Stimulated activated effector memory CD8-positive, alpha-beta T cell treated with anti-CD3 and anti-CD28 coated beads, Interleukin-12 subunit alpha, Interleukin-12 subunit beta, amount 100 ng/mL, for 72 hours (primary cell): ENCODE measurements around the gene PLXDC1.

Source experiments
- ATAC-seq: fragments of 150-1000 bp; cut with Tn5 transposase; 2 replicates; pipeline ENCODE4 v1.10.0; 2021
- DNase-seq, 2 donors: peaks; one replicate each; pipeline ENCODE4 v3.0.0; 2021 to 2022; ENCODE audit warnings: low spot score in 2 of 2
- H3K27ac Mint-ChIP-seq: one replicate; pipeline ENCODE4 v1.8.0; 2022; ENCODE audit warnings: mild to moderate bottlenecking, mixed read lengths
- H3K36me3 Mint-ChIP-seq: one replicate; pipeline ENCODE4 v1.8.0; 2022; ENCODE audit warnings: mild to moderate bottlenecking, mixed read lengths
- H3K4me1 Mint-ChIP-seq: one replicate; pipeline ENCODE4 v1.8.0; 2022; ENCODE audit warnings: mixed read lengths
- H3K4me3 Mint-ChIP-seq: one replicate; pipeline ENCODE4 v1.8.0; 2022; ENCODE audit warnings: mild to moderate bottlenecking, mixed read lengths
- H3K9me3 Mint-ChIP-seq: one replicate; pipeline ENCODE4 v1.8.0; 2022; ENCODE audit warnings: mixed read lengths

PLXDC1 gene

GRCh38 chr17:39107155-39107554 lies 44.3 kb downstream of the PLXDC1 start:
- H3K4me3 Mint-ChIP-seq, result no peak overlapping the region
- H3K27ac Mint-ChIP-seq, result no peak overlapping the region
- no peak for ATAC-seq
- H3K4me1 Mint-ChIP-seq, result peaks cover 16% of the 10 kb centered on the region
- H3K36me3 Mint-ChIP-seq, result no peaks in the 10 kb centered on the region
- DNase-seq, result no peak
- H3K9me3 Mint-ChIP-seq, result no peaks in the 10 kb centered on the region

DNA sequence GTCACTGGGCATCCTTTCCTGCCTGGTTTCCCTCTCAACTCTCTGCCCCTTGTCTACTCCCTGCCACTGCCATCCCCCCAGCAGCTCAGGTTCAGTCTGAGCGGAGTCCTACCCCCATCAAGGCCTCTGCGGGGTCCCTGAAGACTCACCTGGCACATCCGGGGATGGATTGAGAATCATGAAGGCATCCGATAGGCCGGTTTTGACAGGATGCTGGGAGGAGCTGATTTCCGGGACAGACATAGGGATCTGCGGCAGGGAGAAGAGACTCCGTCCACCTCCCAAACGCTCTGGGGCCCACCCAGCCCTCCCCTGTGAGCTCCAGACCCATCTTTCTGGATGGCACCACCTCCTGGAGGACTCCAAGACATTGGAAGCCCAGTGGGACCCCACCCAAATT lies 45.7 kb downstream of the PLXDC1 start:
- Mint-ChIP-seq H3K9me3 (no peaks in the 10 kb centered on the region), H3K4me3 (no peak overlapping the region), H3K27ac (no peak overlapping the region), H3K4me1 (peaks cover 18% of the 10 kb centered on the region), H3K36me3 (no peaks in the 10 kb centered on the region)
- DNase-seq (no peak), ATAC-seq (no peak)

DNA sequence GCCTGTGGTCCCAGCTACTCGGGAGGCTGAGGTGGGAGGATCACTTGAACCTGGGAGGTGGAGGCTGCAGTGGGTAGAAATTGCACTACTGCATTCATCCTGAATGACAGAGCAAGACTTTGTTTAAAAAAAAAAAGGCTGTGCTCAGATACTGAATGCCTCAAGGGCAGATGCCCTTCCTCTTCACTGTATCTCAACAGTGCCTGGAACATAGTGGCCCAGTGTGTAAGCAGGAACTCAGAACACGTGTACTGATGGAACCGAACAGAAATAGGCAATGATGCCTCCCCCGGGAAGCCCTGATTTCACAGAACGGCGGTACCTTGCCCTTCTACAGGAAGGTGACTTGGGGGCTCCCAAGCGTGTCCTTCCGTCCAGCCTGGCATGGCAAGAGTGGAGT lies 46.8 kb downstream of the PLXDC1 start:
- Mint-ChIP-seq H3K4me1 (peaks cover 11% of the 10 kb centered on the region), H3K27ac (no peak overlapping the region), H3K4me3 (no peak overlapping the region), H3K9me3 (no peaks in the 10 kb centered on the region), H3K36me3 (no peaks in the 10 kb centered on the region)
- ATAC-seq (no peak), DNase-seq (no peak)

DNA sequence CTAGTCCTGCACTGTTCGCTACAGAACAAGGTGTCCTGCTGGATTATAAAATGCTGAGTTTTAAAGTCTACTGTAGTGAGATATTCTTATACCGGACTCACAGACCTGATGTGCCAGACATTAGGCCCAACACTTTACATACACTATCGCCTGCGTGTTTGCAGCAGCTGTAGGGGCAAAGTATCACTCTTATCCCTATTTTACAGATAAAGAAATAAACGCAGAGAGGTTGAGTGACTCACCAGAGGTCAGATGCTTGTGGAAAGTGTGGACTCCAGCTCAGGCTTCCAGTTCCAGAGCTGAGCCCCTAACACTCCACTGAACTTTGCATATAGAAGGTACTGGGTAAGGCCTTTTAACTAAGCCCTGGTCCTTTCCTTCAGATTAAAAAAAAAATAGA lies 47.4 kb downstream of the PLXDC1 start:
- no peak overlapping the region for H3K4me3 Mint-ChIP-seq
- no peak for DNase-seq
- no peak for ATAC-seq
- H3K27ac Mint-ChIP-seq, result no peak overlapping the region
- no peaks in the 10 kb centered on the region for H3K9me3 Mint-ChIP-seq
- no peaks in the 10 kb centered on the region for H3K36me3 Mint-ChIP-seq
- H3K4me1 Mint-ChIP-seq, result peaks cover 16% of the 10 kb centered on the region

DNA sequence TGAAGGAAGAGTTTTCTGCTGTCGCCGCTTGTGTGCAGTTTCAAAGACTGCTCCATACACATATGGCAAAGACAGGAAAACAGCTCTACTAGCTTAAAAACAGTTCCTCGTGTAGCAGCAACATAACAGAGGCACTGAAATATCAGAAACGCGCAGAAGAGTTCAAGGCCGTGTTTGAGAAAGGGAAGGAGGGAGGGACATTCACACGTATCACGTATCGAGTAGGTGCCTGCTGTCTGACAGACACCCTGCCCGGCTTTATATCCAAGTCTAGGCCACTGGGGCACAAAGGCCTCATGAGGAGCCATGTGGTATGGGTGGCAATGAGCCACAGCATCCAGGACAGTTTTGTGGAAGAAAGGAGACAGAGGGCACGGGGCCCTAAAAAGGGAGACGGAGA lies 50.3 kb downstream of the PLXDC1 start:
- no peak overlapping the region for H3K27ac Mint-ChIP-seq
- no peak overlapping the region for H3K4me3 Mint-ChIP-seq
- H3K36me3 Mint-ChIP-seq, result no peaks in the 10 kb centered on the region
- peaks cover 37% of the 10 kb centered on the region for H3K4me1 Mint-ChIP-seq
- H3K9me3 Mint-ChIP-seq, result no peaks in the 10 kb centered on the region
- ATAC-seq, result no peak
- DNase-seq, result no peak

DNA sequence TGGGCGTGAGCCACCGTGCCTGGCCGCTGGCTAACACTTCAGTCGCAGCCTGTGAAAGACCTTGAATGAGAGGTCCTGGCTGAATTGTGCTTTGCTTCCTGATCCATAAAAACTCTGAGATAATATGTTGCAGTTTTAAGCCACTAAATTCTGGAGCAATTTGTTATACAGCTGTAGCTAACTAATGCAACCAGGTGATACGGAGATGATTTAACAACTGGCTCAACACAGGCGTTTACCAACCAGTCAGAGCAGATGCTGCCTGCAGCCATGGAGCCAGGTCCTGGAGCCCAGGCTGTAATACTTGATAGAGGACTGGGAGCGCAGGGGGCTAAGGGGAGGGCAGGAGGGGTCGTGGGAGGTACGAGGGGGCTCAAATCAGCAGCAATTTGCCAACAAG lies 50.9 kb downstream of the PLXDC1 start:
- ATAC-seq, result no peak
- H3K4me1 Mint-ChIP-seq, result peaks cover 43% of the 10 kb centered on the region

DNA sequence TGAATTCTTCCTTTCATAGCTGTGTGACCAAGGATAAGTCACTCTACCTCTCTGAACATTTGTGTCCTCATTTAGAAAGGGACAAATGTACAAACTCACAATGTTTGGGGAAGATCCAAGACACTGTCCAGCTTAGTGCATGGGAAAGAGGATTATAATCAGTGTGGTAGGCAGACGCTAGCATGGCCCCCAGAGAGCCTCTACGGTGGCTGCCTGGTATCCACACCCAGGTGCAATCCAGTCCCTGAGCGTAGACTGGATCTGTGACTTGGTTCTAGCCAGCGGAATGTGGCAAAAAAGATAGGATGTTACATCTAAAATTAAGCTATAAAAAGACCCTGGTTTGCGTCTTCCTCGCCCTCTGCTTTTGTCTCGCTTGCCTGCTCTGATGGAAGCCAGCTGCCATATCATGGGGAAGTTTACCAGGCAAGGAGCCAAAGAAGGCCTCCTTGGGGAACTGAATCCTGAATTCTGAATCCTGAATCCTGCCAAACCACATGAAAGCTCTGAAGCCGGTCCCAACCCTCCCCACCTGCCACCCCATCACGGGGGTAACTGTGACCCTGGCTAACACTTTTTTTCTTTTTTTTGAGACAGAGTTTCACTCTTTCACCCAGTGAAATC lies 51.7 kb downstream of the PLXDC1 start:
- peaks cover 47% of the 10 kb centered on the region for H3K4me1 Mint-ChIP-seq
- H3K9me3 Mint-ChIP-seq, result no peaks in the 10 kb centered on the region
- H3K27ac Mint-ChIP-seq, result peak overlapping the region; percentile 52

More for the DNA sequence above, 50.9 kb downstream of the PLXDC1 start:
- Mint-ChIP-seq H3K4me3 (no peak overlapping the region), H3K36me3 (no peaks in the 10 kb centered on the region), H3K27ac (no peak overlapping the region), H3K9me3 (no peaks in the 10 kb centered on the region)
- no peak for DNase-seq

DNA sequence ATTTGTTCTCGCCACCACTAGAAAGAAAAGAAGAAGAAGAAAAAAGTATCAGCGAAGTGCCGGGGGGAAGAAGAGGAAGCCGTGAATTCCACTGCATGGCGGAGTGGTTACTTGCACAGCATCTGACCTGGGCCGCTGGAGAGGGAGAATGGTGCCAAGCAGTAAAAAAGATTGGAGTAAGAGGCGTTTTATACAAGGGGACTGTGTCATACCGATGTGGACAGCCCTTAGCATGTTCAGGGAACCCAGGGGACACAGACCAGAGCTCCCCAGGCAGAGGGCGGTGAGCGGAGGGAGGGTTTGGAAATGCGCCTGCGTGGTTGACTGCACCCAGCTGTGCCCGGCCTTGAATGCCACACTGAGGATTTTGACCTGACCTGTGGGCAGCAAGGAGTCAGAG lies 52.8 kb downstream of the PLXDC1 start:
- Mint-ChIP-seq H3K4me1 (peaks cover 59% of the 10 kb centered on the region), H3K27ac (no peak overlapping the region)
- ATAC-seq, result no peak

More for the DNA sequence above, 51.7 kb downstream of the PLXDC1 start:
- no peak for DNase-seq
- ATAC-seq, result no peak
- Mint-ChIP-seq H3K4me3 (no peak overlapping the region), H3K36me3 (peaks cover 2% of the 10 kb centered on the region)

GRCh38 chr17:39097537-39097936 lies 53.9 kb downstream of the PLXDC1 start:
- peaks cover 8% of the 10 kb centered on the region for H3K36me3 Mint-ChIP-seq
- H3K27ac Mint-ChIP-seq, result no peak overlapping the region
- no peak for ATAC-seq
- no peak for DNase-seq
- peaks cover 66% of the 10 kb centered on the region for H3K4me1 Mint-ChIP-seq
- no peak overlapping the region for H3K4me3 Mint-ChIP-seq
- no peaks in the 10 kb centered on the region for H3K9me3 Mint-ChIP-seq

More for the DNA sequence above, 52.8 kb downstream of the PLXDC1 start:
- peaks cover 8% of the 10 kb centered on the region for H3K36me3 Mint-ChIP-seq
- DNase-seq, result no peak
- H3K9me3 Mint-ChIP-seq, result no peaks in the 10 kb centered on the region
- H3K4me3 Mint-ChIP-seq, result no peak overlapping the region

DNA sequence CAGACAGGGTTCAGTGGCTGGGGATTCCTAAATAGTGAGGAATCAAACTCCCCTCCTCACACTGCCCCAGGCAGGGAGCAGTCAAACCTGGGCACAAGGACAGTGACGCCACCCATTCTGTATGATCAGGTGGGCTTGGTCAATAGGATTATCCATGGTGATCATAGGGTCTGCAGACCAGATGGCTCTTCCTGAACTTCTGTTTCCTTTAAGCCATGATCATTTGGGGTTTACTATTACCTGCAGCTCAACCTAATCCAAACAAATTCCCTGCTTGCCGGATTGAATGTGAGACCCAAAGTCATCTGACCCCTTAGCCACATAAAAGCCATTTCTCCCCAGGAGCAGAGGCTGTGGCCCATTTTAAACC lies 54.3 kb downstream of the PLXDC1 start:
- Mint-ChIP-seq H3K27ac (peak overlapping the region; percentile 85), H3K4me1 (peaks cover 68% of the 10 kb centered on the region), H3K36me3 (peaks cover 8% of the 10 kb centered on the region), H3K9me3 (no peaks in the 10 kb centered on the region), H3K4me3 (peak overlapping the region; percentile 67)
- ATAC-seq (no peak), DNase-seq (no peak)

GRCh38 chr17:39096508-39097149 lies 54.8 kb downstream of the PLXDC1 start:
- Mint-ChIP-seq H3K4me3 (peak overlapping the region; percentile 67), H3K27ac (peak overlapping the region; percentile 85), H3K9me3 (no peaks in the 10 kb centered on the region), H3K36me3 (peaks cover 8% of the 10 kb centered on the region), H3K4me1 (peaks cover 65% of the 10 kb centered on the region)
- DNase-seq, result peak in 1 of 2 donors; percentile 55
- peak; percentile 29 for ATAC-seq

GRCh38 chr17:39095309-39095686 lies 56.1 kb downstream of the PLXDC1 start:
- Mint-ChIP-seq H3K9me3 (no peaks in the 10 kb centered on the region), H3K4me1 (peaks cover 76% of the 10 kb centered on the region), H3K4me3 (peak overlapping the region; percentile 67), H3K27ac (peak overlapping the region; percentile 85), H3K36me3 (peaks cover 8% of the 10 kb centered on the region)
- DNase-seq (no peak), ATAC-seq (no peak)

- H3K4me3 Mint-ChIP-seq, result peak overlapping the region; percentile 67
- H3K4me1 Mint-ChIP-seq, result peaks cover 77% of the 10 kb centered on the region
- H3K27ac Mint-ChIP-seq, result peak overlapping the region; percentile 85
- H3K36me3 Mint-ChIP-seq, result peaks cover 8% of the 10 kb centered on the region
- peak; percentile 93 for ATAC-seq
- DNase-seq, result peak; percentile 12 to 71
- H3K9me3 Mint-ChIP-seq, result no peaks in the 10 kb centered on the region
Measured at GRCh38 chr17:39094607-39095308, 56.7 kb downstream of the PLXDC1 start.

GRCh38 chr17:39092692-39093230 lies 58.7 kb downstream of the PLXDC1 start:
- Mint-ChIP-seq H3K4me3 (peak overlapping the region; percentile 64), H3K36me3 (peaks cover 8% of the 10 kb centered on the region), H3K9me3 (no peaks in the 10 kb centered on the region), H3K4me1 (peaks cover 62% of the 10 kb centered on the region), H3K27ac (peak overlapping the region; percentile 86)
- DNase-seq (no peak), ATAC-seq (no peak)

- H3K4me3 Mint-ChIP-seq, result no peak overlapping the region
- DNase-seq, result no peak
- peaks cover 50% of the 10 kb centered on the region for H3K4me1 Mint-ChIP-seq
- peaks cover 8% of the 10 kb centered on the region for H3K36me3 Mint-ChIP-seq
- no peak for ATAC-seq
- peak overlapping the region; percentile 86 for H3K27ac Mint-ChIP-seq
- no peaks in the 10 kb centered on the region for H3K9me3 Mint-ChIP-seq
Measured at GRCh38 chr17:39090908-39091665, 60.4 kb downstream of the PLXDC1 start.
